Chondrocyte (in vitro differentiated cells): ENCODE data around the gene PBRM1. TPM values are rescaled to one million over a fixed set of nuclear protein-coding genes. Genes with fewer than 3 reads are reported as not detected.

Experiments
- DNase-seq: peaks from one replicate; pipeline ENCODE4 v3.0.0; 2021; ENCODE audit warnings: mixed read lengths, low spot score
- H3K27ac Mint-ChIP-seq: one replicate; pipeline ENCODE4 v1.8.0; 2021; ENCODE audit warnings: mild to moderate bottlenecking, moderate library complexity, mixed read lengths; ENCODE audit not compliant: unreplicated experiment
- H3K27me3 Mint-ChIP-seq: 2 replicates; pipeline ENCODE4 v1.8.0; 2021; ENCODE audit warnings: low read depth, mixed read lengths
- H3K36me3 Mint-ChIP-seq: 2 replicates; pipeline ENCODE4 v1.8.0; 2021; ENCODE audit warnings: low read depth, mixed read lengths
- H3K4me1 Mint-ChIP-seq: 2 replicates; pipeline ENCODE4 v1.8.0; 2021; ENCODE audit warnings: low read depth, mild to moderate bottlenecking, mixed read lengths
- H3K4me3 Mint-ChIP-seq: one replicate; pipeline ENCODE4 v1.8.0; 2021; ENCODE audit warnings: mild to moderate bottlenecking, moderate library complexity, mixed read lengths; ENCODE audit not compliant: unreplicated experiment
- H3K9me3 Mint-ChIP-seq: 2 replicates; pipeline ENCODE4 v1.8.0; 2021; ENCODE audit warnings: low read depth, mixed read lengths
- total RNA-seq: library from RNA; stranded (reverse); gene quantifications from 3 replicates; pipeline ENCODE4 v1.2.1, GENCODE V29; 2021
- TF ChIP-seq, protein P1 (sequence below): fragments of 200-600 bp; sonication (generic); IDR thresholded peaks from 2 replicates; pipeline ENCODE4 v1.5.0; 2021; ENCODE audit warnings: antibody characterized with exemption, mild to moderate bottlenecking, moderate library complexity

The PBRM1 gene
- total RNA-seq, 1 donor from 2014 or later = 69.0 TPM

DNA sequence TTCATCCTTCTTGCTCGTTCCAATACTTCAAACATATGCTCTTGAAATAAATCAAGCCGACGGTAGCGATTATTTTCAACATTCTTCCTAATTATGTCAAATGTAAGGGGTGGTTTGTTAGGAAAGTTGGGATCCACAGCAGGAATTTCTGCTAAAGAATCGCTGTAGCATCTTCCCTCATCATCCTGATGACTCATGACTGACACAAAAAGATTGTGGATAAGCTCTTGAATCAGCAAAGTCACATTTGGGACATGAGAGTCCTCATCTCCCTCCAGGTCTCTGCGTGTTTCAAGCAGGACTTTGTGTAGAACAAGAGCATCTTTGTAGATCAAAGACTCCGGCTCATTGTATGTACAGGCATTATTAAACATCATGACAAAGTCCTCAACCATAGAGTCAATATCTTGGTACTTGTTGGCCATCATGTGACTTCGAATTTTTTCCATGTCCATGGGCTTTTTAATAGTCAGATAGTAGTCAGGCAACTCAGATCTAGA is 76.3 kb downstream of the PBRM1 start:
- Mint-ChIP-seq H3K27me3 (no peaks in the 10 kb centered on the region), H3K36me3 (peaks cover 25% of the 10 kb centered on the region), H3K4me1 (peaks cover 9% of the 10 kb centered on the region), H3K4me3 (no peak overlapping the region), H3K9me3 (no peaks in the 10 kb centered on the region), H3K27ac (no peak overlapping the region)
- no peak for DNase-seq
- TF ChIP-seq, protein P1, sequence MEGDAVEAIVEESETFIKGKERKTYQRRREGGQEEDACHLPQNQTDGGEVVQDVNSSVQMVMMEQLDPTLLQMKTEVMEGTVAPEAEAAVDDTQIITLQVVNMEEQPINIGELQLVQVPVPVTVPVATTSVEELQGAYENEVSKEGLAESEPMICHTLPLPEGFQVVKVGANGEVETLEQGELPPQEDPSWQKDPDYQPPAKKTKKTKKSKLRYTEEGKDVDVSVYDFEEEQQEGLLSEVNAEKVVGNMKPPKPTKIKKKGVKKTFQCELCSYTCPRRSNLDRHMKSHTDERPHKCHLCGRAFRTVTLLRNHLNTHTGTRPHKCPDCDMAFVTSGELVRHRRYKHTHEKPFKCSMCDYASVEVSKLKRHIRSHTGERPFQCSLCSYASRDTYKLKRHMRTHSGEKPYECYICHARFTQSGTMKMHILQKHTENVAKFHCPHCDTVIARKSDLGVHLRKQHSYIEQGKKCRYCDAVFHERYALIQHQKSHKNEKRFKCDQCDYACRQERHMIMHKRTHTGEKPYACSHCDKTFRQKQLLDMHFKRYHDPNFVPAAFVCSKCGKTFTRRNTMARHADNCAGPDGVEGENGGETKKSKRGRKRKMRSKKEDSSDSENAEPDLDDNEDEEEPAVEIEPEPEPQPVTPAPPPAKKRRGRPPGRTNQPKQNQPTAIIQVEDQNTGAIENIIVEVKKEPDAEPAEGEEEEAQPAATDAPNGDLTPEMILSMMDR = no peak

GRCh38 chr3:52608337-52608736 is 77.4 kb downstream of the PBRM1 start:
- H3K4me3 Mint-ChIP-seq = no peak overlapping the region
- peaks cover 29% of the 10 kb centered on the region for H3K36me3 Mint-ChIP-seq
- no peaks in the 10 kb centered on the region for H3K27me3 Mint-ChIP-seq
- TF ChIP-seq, protein P1 = no peak
- no peak for DNase-seq
- peaks cover 9% of the 10 kb centered on the region for H3K4me1 Mint-ChIP-seq
- no peak overlapping the region for H3K27ac Mint-ChIP-seq
- H3K9me3 Mint-ChIP-seq = no peaks in the 10 kb centered on the region

GRCh38 chr3:52606373-52607085 is 79.2 kb downstream of the PBRM1 start:
- H3K36me3 Mint-ChIP-seq = peaks cover 39% of the 10 kb centered on the region
- TF ChIP-seq, protein P1 = no peak
- peaks cover 6% of the 10 kb centered on the region for H3K9me3 Mint-ChIP-seq
- peak overlapping the region; percentile 24 for H3K27ac Mint-ChIP-seq
- no peak for DNase-seq
- peaks cover 9% of the 10 kb centered on the region for H3K4me1 Mint-ChIP-seq
- no peaks in the 10 kb centered on the region for H3K27me3 Mint-ChIP-seq
- H3K4me3 Mint-ChIP-seq = no peak overlapping the region

DNA sequence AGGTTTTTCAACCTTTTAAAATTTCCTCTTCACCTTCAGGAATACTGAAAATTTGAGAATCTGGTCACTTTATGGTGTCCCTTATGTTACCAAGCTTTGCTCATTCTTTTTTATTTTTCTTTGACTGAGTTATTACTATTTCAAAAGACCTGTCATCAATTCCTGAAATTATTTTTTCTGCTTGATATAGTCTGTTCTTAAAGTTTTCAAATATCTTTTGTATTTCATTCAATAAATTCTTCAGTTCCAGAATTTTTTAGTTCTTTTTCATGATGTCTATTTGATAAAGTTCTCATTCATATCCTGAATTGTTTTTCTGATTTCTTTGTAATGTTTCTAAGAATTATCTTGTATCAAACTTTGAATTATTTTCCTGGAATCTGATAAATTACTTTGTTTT is 85.5 kb downstream of the PBRM1 start:
- H3K9me3 Mint-ChIP-seq = peaks cover 16% of the 10 kb centered on the region

DNA sequence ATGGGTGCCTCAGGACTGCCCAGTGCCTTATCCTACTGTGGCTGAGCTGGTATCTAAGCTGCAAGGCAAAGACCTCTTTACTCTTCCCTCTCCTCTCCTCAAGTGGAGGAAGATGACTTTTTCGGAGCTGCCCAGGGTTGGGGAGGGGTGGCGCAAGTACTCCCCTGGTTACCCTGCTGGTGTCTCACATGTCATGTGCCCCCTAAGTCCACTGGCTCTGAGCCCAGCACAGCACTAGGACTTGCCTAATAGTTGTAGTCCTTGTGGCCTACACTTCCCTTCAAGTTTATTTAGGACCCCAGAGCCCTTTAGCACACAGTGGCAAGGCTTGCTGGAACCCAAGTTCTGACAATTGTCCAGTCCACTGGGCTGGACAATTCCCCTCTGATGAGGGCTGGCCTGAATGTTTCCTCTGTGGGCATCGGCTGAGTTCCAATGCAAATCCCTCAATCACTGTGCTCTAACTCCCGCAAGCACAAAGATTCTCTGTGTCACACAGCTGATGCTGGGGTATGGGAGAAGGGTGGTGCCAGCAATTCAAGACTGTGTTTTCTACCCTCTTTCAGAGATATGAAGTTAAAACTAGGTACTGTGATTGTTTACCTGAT is 89.0 kb downstream of the PBRM1 start:
- H3K4me1 Mint-ChIP-seq = no peaks in the 10 kb centered on the region
- H3K36me3 Mint-ChIP-seq = peaks cover 58% of the 10 kb centered on the region
- peaks cover 10% of the 10 kb centered on the region for H3K9me3 Mint-ChIP-seq
- H3K4me3 Mint-ChIP-seq = no peak overlapping the region
- H3K27me3 Mint-ChIP-seq = no peaks in the 10 kb centered on the region
- DNase-seq = no peak
- TF ChIP-seq, protein P1 = no peak
- H3K27ac Mint-ChIP-seq = no peak overlapping the region

More for the DNA sequence above, 85.5 kb downstream of the PBRM1 start:
- Mint-ChIP-seq H3K27me3 (no peaks in the 10 kb centered on the region), H3K4me1 (no peaks in the 10 kb centered on the region), H3K27ac (no peak overlapping the region), H3K36me3 (peaks cover 60% of the 10 kb centered on the region), H3K4me3 (no peak overlapping the region)
- no peak for DNase-seq
- TF ChIP-seq, protein P1 = no peak
